Hematopoietic multipotent progenitor cell treated with erythropoietin and hydrocortisone succinate and interleukin-3 and kit ligand, for 17 days (in vitro differentiated cells): ENCODE data around the gene KHDRBS1.
"Not testable (repeated sequence)": the region's sequence is repeated elsewhere in the genome, so short reads cannot be mapped to it uniquely, and the experiment has no call there.

Experiments
- DNase-seq: peaks from one replicate; pipeline ENCODE4 v3.0.0-alpha.2; 2015; ENCODE audit warnings: low spot score

Gene KHDRBS1, protein sequence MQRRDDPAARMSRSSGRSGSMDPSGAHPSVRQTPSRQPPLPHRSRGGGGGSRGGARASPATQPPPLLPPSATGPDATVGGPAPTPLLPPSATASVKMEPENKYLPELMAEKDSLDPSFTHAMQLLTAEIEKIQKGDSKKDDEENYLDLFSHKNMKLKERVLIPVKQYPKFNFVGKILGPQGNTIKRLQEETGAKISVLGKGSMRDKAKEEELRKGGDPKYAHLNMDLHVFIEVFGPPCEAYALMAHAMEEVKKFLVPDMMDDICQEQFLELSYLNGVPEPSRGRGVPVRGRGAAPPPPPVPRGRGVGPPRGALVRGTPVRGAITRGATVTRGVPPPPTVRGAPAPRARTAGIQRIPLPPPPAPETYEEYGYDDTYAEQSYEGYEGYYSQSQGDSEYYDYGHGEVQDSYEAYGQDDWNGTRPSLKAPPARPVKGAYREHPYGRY

GRCh38 chr1:32013386-32014198, at the start of gene KHDRBS1:
Gene KHDRBS1, plus strand, starts transcription at chr1:32013868. Its CDS starts 128 bp downstream, at chr1:32013996.
- peak; percentile 97 for DNase-seq

GRCh38 chr1:31970873-31971272, 42.8 kb upstream of the KHDRBS1 start:
- DNase-seq, result no peak

GRCh38 chr1:31976401-31976800, 37.3 kb upstream of the KHDRBS1 start:
- no peak for DNase-seq

GRCh38 chr1:31977385-31978131, 36.1 kb upstream of the KHDRBS1 start:
- DNase-seq, result no peak

GRCh38 chr1:31978843-31979400, 34.7 kb upstream of the KHDRBS1 start:
- DNase-seq, result no peak

GRCh38 chr1:31980835-31981455, 32.7 kb upstream of the KHDRBS1 start:
- DNase-seq, result no peak

GRCh38 chr1:31981456-31981839, 32.2 kb upstream of the KHDRBS1 start:
- no peak for DNase-seq

- DNase-seq, result no peak
Observed at GRCh38 chr1:31981972-31982371, 31.7 kb upstream of the KHDRBS1 start.

GRCh38 chr1:31984419-31985347, 29.0 kb upstream of the KHDRBS1 start:
- no peak for DNase-seq

DNA sequence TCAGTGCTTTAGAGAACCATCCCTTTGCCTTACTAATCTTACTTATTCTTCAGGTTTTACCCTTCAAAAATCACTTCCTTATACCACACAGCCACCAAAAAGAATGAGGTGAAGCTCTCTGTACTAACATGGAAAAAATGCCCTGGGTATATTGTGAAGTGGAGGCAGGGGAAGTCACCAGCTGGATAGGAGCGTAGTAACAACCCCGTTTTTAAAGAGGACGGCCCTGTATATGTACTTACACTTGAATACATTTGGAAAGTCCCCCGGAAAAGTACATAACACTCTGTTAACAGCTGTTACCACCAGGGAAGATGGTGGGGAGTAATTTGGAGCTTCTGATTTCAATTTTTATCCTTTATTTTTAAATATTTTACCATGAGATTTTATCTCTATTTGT, 28.2 kb upstream of the KHDRBS1 start:
- DNase-seq, result no peak

DNA sequence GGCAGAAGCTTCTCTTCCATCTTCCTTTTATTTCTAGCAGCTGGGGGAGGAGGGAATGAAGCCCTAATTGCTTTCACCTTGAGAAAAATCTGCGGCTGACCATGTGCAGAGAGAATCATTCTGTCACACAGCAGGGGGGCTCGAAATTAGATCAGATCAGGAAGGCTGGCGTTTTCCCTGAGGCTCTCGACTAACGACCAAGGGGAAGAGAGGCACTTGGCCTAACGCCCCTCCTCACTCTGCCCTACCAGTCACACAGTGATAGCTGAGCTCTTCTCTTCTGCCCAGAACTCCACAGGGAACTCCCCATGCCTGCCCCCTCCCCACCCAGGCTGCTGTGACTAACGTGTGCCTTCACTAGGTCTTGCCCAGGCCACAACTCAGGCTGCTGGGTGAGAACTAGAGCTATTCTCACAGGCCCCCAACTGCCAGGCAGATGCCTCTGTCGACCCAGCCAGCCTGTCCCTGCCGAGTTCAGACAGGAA, 26.5 kb upstream of the KHDRBS1 start:
- DNase-seq, result no peak

GRCh38 chr1:31989964-31990363, 23.7 kb upstream of the KHDRBS1 start:
- no peak for DNase-seq

- DNase-seq, result no peak
Observed at GRCh38 chr1:31991182-31991581, 22.5 kb upstream of the KHDRBS1 start.

DNA sequence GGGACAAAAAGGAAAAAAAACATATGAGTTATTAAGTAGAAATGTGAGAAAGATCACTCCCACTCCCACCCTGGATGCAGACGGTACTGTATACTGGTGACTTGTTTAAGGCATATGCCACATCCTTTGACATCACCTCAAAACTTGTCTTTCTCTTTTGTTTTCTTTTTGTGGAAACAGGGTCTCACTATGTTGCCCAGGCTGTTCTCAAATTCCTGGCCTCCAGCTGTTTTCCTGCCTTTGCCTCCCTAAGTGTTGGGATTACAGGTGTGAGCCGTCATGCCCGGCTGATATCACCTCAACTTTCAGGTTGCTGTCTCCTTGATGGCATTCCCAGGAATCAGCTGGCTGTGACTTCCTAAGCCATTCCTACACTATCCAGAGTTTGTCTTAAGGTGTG, 18.4 kb upstream of the KHDRBS1 start:
- DNase-seq, result no peak

GRCh38 chr1:31996121-31996520, 17.5 kb upstream of the KHDRBS1 start:
- DNase-seq, result not testable (repeated sequence)

DNA sequence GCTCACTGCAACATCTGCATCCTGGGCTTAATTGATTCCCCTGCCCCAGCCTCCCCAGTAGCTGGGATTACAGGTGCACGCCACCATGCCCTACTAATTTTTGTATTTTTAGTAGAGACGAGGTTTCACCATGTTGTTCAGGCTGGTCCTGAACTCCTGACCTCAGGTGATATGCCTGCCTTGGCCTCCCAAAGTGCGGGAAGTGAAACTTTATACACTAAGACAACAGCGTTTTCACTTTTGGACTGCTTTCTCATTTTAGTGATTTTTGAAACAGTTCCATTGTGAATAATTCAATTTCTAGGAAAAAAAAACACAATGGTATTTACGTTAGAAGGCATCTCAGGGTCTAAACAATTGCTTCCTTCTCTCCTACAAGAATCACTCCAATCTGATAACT, 11.8 kb upstream of the KHDRBS1 start:
- DNase-seq, result no peak

- not testable (repeated sequence) for DNase-seq
Observed at GRCh38 chr1:32002285-32002684, 11.4 kb upstream of the KHDRBS1 start.

GRCh38 chr1:32005522-32005921, 8.1 kb upstream of the KHDRBS1 start:
- DNase-seq, result no peak

DNA sequence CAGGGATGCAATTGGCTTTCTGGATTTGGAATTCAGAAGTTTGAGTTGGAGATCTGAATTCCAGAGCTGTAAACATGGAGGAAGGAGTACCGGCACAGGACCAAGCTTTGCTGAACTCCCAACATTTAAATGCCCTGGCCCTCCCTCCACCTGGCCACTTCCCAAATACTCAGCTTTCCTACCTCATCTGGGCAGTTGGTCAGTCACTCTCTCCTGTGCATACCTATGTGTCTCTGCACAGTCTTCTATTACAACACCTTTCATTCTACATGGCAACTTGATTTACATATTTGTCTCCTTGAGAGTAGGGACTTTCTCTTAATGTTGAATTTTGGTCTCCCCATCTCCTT, 6.1 kb upstream of the KHDRBS1 start:
- no peak for DNase-seq

GRCh38 chr1:32010246-32010645, 3.4 kb upstream of the KHDRBS1 start:
- DNase-seq, result no peak
